ENCODE data around the gene PRICKLE2. TPM values are rescaled to one million over a fixed set of nuclear protein-coding genes. Genes with fewer than 3 reads are reported as not detected.

PRICKLE2 gene
- total RNA-seq, 1 experiment from 2014 or later: 3.2 TPM

DNA sequence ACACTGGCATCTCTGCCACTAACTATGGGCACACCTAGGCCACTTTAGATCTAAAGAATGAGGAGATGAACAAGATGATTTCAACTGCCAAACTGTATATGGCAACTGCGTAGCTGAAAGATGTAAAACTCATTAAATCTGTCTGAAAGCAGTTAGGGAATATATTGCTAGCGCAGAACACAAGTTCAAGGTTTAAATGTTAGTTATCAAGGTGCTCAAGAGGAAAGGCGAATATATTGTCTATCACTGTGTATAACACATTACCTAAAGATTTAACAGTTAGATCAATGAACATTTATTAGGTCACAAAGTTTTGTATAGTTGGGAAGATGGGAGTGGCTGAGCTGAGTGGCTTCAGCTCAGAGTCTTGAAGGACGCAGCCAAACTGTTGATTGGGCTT, 168.0 kb downstream of the PRICKLE2 start:
- Histone ChIP-seq H3K27me3 (ENCODE audit: insufficient read depth, low read length) (no peaks in the 10 kb centered on the region), H2BK120ac (ENCODE audit: low read depth, low read length, poor library complexity, severe bottlenecking) (no peak overlapping the region), H3K56ac (ENCODE audit: insufficient read length, low read depth, low read length) (no peak overlapping the region), H3K4ac (ENCODE audit: low read depth, low read length) (no peak overlapping the region), H3K4me1 (ENCODE audit: insufficient read depth, low read length) (no peaks in the 10 kb centered on the region), H4K8ac (replicated peaks; ENCODE audit: insufficient read length, low read depth, low read length) (no peak overlapping the region), H2BK12ac (ENCODE audit: insufficient read length, low read depth, low read length) (no peak overlapping the region), H2AK5ac (ENCODE audit: insufficient read length, low read length) (no peak overlapping the region), H4K20me1 (ENCODE audit: control insufficient read depth, insufficient read depth, insufficient read length) (no peaks in the 10 kb centered on the region), H3K9ac (ENCODE audit: extremely low read depth, insufficient read length, low read length) (no peak overlapping the region), H4K5ac (ENCODE audit: insufficient read length, low read depth, low read length) (no peak overlapping the region), H3K14ac (ENCODE audit: insufficient read depth, low read length) (no peak overlapping the region), H2AFZ (ENCODE audit: low read length) (no peak overlapping the region), H3K18ac (ENCODE audit: insufficient read length, low read depth, low read length) (no peak overlapping the region), H4K91ac (ENCODE audit: insufficient read length, low read depth, low read length) (no peak overlapping the region), H2BK5ac (ENCODE audit: insufficient read length, low read length) (no peak overlapping the region), H2BK20ac (ENCODE audit: low read depth, low read length, poor library complexity, severe bottlenecking) (no peak overlapping the region), H3K23me2 (ENCODE audit: insufficient read length, low read depth, low read length, poor library complexity, severe bottlenecking) (no peaks in the 10 kb centered on the region), H3T11ph (ENCODE audit: low read length) (no peak overlapping the region), H3K79me2 (ENCODE audit: insufficient read depth, low read length) (no peaks in the 10 kb centered on the region), H3K4me2 (ENCODE audit: insufficient read depth, insufficient read length, low read length) (no peak overlapping the region), H3K23ac (ENCODE audit: insufficient read length, low read depth, low read length) (no peak overlapping the region), H3K79me1 (ENCODE audit: insufficient read depth, low read depth, low read length, poor library complexity, severe bottlenecking) (no peaks in the 10 kb centered on the region), H3K27ac (ENCODE audit: insufficient read length, low read depth, low read length) (no peak overlapping the region), H2BK15ac (ENCODE audit: low read depth, low read length) (no peak overlapping the region), H3K9me3 (ENCODE audit: control insufficient read depth, low read depth, low read length) (no peaks in the 10 kb centered on the region)
- H3K9me3 Mint-ChIP-seq: no peaks in the 10 kb centered on the region
- WGBS (ENCODE audit: extremely low coverage, insufficient read length, low lambda C conversion rate): no CpG with 5 or more reads among the region's 4 CpGs
- no peaks in the 10 kb centered on the region for H3K36me3 Mint-ChIP-seq (ENCODE audit: insufficient read depth in 1 of 3, low read depth in 3 of 3)
- no peak for DNase-seq
- H3K27me3 Mint-ChIP-seq (ENCODE audit: low read depth): peaks cover 6% of the 10 kb centered on the region
- peaks cover 16 to 20% of the 10 kb centered on the region in 2 experiments for H3K4me1 Mint-ChIP-seq
- no peak for TF ChIP-seq CTCF (conservative IDR thresholded peaks at IDR 0.05)
- no peak overlapping the region for H3K27ac Mint-ChIP-seq
- H3K4me3 Mint-ChIP-seq: no peak overlapping the region
